Spleen (tissue), 11 donors: Measurements from ENCODE around the gene RARG. TPM values are rescaled to one million over a fixed set of nuclear protein-coding genes. Genes with fewer than 3 reads are reported as not detected.

Experiments
- DNase-seq: peaks from one replicate; pipeline ENCODE4 v3.0.0-alpha.2; 2020
- H3K27ac ChIP-seq, 8 donors: fragments of 200-600 bp; sonication (generic) in 7 of 8; 1 replicate in 4 of 8; 2 replicates in 4 of 8; pipeline versions ENCODE4 v1.5.0 to v1.8.0; 2016 to 2021; ENCODE audit warnings: inconsistent platforms in 4 of 8, mild to moderate bottlenecking in 4 of 8, moderate library complexity in 1 of 8
- H3K27me3 ChIP-seq, 7 donors: fragments of 200-600 bp; sonication (generic) in 6 of 7; replicated peaks in 1 of 7; 1 replicate in 4 of 7; 2 replicates in 3 of 7; pipeline versions ENCODE4 v1.5.0 to v1.8.0; 2016 to 2021; ENCODE audit warnings: inconsistent platforms in 3 of 7, mild to moderate bottlenecking in 1 of 7
- H3K36me3 ChIP-seq, 6 donors: fragments of 200-600 bp; sonication (generic) in 5 of 6; 1 replicate in 4 of 6; 2 replicates in 2 of 6; pipeline versions ENCODE4 v1.5.0 to v1.8.0; 2016 to 2021; ENCODE audit warnings: inconsistent platforms in 2 of 6
- H3K4me1 ChIP-seq, 6 donors: fragments of 200-600 bp; sonication (generic) in 5 of 6; 1 replicate in 3 of 6; 2 replicates in 3 of 6; pipeline versions ENCODE4 v1.5.0 to v1.8.0; 2016 to 2021; ENCODE audit warnings: inconsistent platforms in 3 of 6
- H3K4me3 ChIP-seq, 8 donors: fragments of 200-600 bp; sonication (generic) in 7 of 8; 1 replicate in 4 of 8; 2 replicates in 4 of 8; pipeline versions ENCODE4 v1.5.0 to v1.8.0; 2016 to 2021; ENCODE audit warnings: inconsistent platforms in 4 of 8, mild to moderate bottlenecking in 4 of 8, moderate library complexity in 2 of 8
- H3K9me3 ChIP-seq, 8 donors: fragments of 200-600 bp; sonication (generic) in 7 of 8; 1 replicate in 4 of 8; 2 replicates in 4 of 8; pipeline versions ENCODE4 v1.5.0 to v1.8.0; 2016 to 2021; ENCODE audit warnings: inconsistent platforms in 4 of 8
- CTCF ChIP-seq, 11 experiments: fragments of 200-600 bp in 7 of 11; fragments of 450-650 bp in 4 of 11; sonication (generic) in 4 of 11; IDR thresholded peaks in 8 of 11; conservative IDR thresholded peaks in 3 of 11; 1 replicate in 7 of 11; 2 replicates in 4 of 11; pipeline versions ENCODE4 v1.4.0 to v1.8.0; 2016 to 2021; ENCODE audit warnings: antibody characterized with exemption in 11 of 11, inconsistent platforms in 4 of 11, mild to moderate bottlenecking in 1 of 11
- POLR2A ChIP-seq, 3 donors: fragments of 450-650 bp; IDR thresholded peaks; one replicate each; pipeline ENCODE4 v1.5.1; 2017; ENCODE audit warnings: antibody characterized with exemption in 3 of 3, mild to moderate bottlenecking in 1 of 3
- POLR2AphosphoS5 ChIP-seq, 3 donors: sonication (generic); formaldehyde crosslinking; IDR thresholded peaks; one replicate each; pipeline ENCODE4 v1.5.1; 2017; ENCODE audit warnings: antibody characterized with exemption in 3 of 3
- WGBS, 5 donors: extraction: QIAGEN DNeasy Blood & Tissue Kit in 3 of 5; methylation state at CpG; one replicate each; pipeline versions ENCODE4 v1.1.5 to v1.1.7; 2013 to 2018; 5-methylcytosine and 5-hydroxymethylcytosine counted together
- intact Hi-C: fragments of 100-400 bp; cut with DNase I; formaldehyde crosslinking; loops from one replicate; pipeline ENCODE4 v1.15.0; 2023; ENCODE audit warnings: low total_unique reads
- polyA plus RNA-seq, 3 donors: library from polyadenylated mRNA; stranded (reverse); fragments of 200-250 nt; gene quantifications; one replicate each; pipeline ENCODE4 v1.2.1, GENCODE V29; 2013
- total RNA-seq, 7 donors: library from RNA; depleted of rRNA in 3 of 7; stranded (reverse); fragments of >200 nt in 3 of 7; fragmentation: NEBNext Ultra II Directional in 4 of 7; extraction: Animal tissue kit (Norgen Biotek cat#: 25700) in 4 of 7; gene quantifications; one replicate each; pipeline versions ENCODE4 v1.1.0 to v1.2.1, GENCODE V29; 2016 to 2021
- donor health status: healthy with polysubstance abuse.
- donor health status: DM: no; HTN: no; CAD: no; lungs with moderate emphysema.
- donor health status: DM: no; HTN: no; CAD: no.
- donor health status: Bipolar disorder and iron deficiency.
- donor health status: healthy.
- donor health status: DM: no; HTN: no; CAD: no.
- donor health status: DM: yes; HTN: yes; CAD: no.

The RARG gene
- total and polyA plus RNA-seq, 10 donors: 4.6 to 20.8 (median 11.2) TPM

- 67 to 77% (median 68%) methylated on average over 11 of the region's 11 CpGs for WGBS, 5 donors
- Histone ChIP-seq H3K4me1 (peaks cover 11 to 53% (median 41%) of the 10 kb centered on the region in 6 donors), H3K27ac (peak overlapping the region in 5 of 8 donors; percentile 44 to 98 (median 98)), H3K9me3 (no peaks in the 10 kb centered on the region), H3K36me3 (no peaks in the 10 kb centered on the region), H3K4me3 (no peak overlapping the region), H3K27me3 (peaks cover 0 to 5% (median 0%) of the 10 kb centered on the region in 7 donors)
- TF ChIP-seq CTCF (IDR thresholded peaks at IDR 0.05 in 8 of 11, conservative IDR thresholded peaks at IDR 0.05 in 3 of 11) (no peak), POLR2A (IDR thresholded peaks at IDR 0.05) (no peak), POLR2AphosphoS5 (IDR thresholded peaks at IDR 0.05) (no peak)
- intact Hi-C loops: no loop called here
- peak; percentile 61 for DNase-seq
These were observed 7.7 kb downstream of the RARG start for GRCh38 chr12:53224061-53224896.

DNA sequence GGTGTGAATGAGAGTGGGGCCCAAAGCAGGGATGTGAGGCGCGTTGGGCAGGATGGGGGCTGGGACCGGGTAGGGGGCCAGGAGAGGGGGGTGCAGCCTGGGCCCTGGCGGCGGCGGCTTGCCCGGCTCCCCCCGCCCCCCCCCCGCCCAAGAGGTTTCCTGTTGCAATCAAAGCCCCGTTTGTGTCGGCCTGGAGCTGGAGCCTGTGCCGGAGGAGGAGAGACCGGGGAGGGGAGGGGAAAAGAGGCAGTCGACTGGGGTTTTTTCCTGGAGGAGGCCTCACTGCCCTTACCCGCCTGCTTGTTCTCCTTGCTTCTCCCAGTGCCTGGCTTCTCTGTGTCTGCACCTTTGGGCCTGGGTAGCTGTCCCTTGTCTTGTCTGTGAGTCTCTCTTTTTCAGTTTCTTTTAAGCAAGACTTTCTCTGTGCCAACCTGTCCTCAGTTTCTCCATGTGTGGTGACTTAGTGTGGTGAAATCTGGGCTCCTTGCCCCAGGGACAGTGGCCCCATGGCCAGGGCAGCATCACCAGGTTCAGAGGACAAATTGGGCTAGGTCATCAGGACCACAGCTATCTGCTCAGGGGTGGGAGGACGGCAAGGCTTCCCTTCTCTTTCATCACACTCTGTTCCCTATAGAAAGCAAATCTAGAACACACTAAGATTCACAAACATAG is 8.5 kb downstream of the RARG start:
- intact Hi-C loops: no loop called here
- TF ChIP-seq POLR2AphosphoS5 (IDR thresholded peaks at IDR 0.05): no peak
- TF ChIP-seq CTCF (IDR thresholded peaks at IDR 0.05 in 8 of 11, conservative IDR thresholded peaks at IDR 0.05 in 3 of 11): no peak
- no peak for TF ChIP-seq POLR2A (IDR thresholded peaks at IDR 0.05)
- Histone ChIP-seq H3K4me1 (peaks cover 14 to 61% (median 48%) of the 10 kb centered on the region in 6 donors), H3K36me3 (no peaks in the 10 kb centered on the region), H3K4me3 (no peak overlapping the region), H3K27me3 (peaks cover 0 to 5% (median 0%) of the 10 kb centered on the region in 7 donors), H3K9me3 (no peaks in the 10 kb centered on the region), H3K27ac (peak overlapping the region in 7 of 8 donors; percentile 36 to 98 (median 97))
- 8 to 41% (median 15%) methylated on average over 5 to 16 of the region's 16 CpGs for WGBS, 5 donors
- DNase-seq: peak; percentile 74

DNA sequence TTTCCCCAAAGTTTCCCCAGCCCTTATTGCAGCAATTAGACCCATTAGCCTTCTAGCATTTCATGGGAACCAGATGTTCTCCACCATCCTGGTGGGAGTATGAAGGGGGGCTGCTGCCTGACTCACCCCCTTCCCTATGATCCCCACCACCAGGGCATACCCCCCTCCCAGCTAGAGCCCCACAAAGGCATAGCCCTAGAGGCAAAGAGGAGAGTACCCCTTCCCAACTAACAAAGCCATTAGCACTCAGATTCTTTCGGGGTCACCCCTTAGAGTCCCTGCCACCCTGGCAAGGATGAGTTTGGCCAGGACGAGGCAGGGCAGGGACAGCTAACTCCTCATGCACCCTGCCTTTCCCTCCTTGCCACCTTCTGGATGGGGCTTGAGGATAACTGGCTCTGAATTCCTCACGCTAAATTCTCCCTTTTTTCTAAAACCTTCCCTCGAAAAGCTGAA is 9.2 kb downstream of the RARG start:
- intact Hi-C loops: no loop called here
- 61 to 76% (median 68%) methylated on average over 3 to 4 of the region's 4 CpGs for WGBS, 5 donors
- Histone ChIP-seq H3K4me3 (no peak overlapping the region), H3K36me3 (no peaks in the 10 kb centered on the region), H3K9me3 (no peaks in the 10 kb centered on the region), H3K27me3 (peaks cover 0 to 5% (median 0%) of the 10 kb centered on the region in 7 donors), H3K4me1 (peaks cover 19 to 68% (median 55%) of the 10 kb centered on the region in 6 donors), H3K27ac (peak overlapping the region in 6 of 8 donors; percentile 44 to 98 (median 98))
- peak; percentile 35 for DNase-seq
- TF ChIP-seq POLR2AphosphoS5 (IDR thresholded peaks at IDR 0.05) (no peak), CTCF (IDR thresholded peaks at IDR 0.05 in 8 of 11, conservative IDR thresholded peaks at IDR 0.05 in 3 of 11) (no peak), POLR2A (IDR thresholded peaks at IDR 0.05) (no peak)
